ENCODE results near the gene CEACAM20. TPM values are rescaled to one million over a fixed set of nuclear protein-coding genes. Genes with fewer than 3 reads are reported as not detected.
A peak's percentile ranks its signal among the peaks of the same experiment; 100 is the strongest.

The CEACAM20 gene
- total and polyA plus RNA-seq, 4 experiments from 2014 or later, result not detected

GRCh38 chr19:44515031-44515430 is 14.4 kb downstream of the CEACAM20 start:
- Histone ChIP-seq H3K4me1 (ENCODE audit: insufficient read depth, low read length) (no peaks in the 10 kb centered on the region), H3K36me3 (ENCODE audit: insufficient read depth, low read length) (no peaks in the 10 kb centered on the region), H3K4me3 (ENCODE audit: low read length in 2 of 2) (no peak overlapping the region), H3K9me3 (ENCODE audit: control insufficient read depth in 1 of 2, low read length in 2 of 2) (peaks cover 0 to 5% of the 10 kb centered on the region in 2 donors), H3K27me3 (ENCODE audit: insufficient read depth, low read length) (no peaks in the 10 kb centered on the region), H3K27ac (ENCODE audit: low read depth, low read length) (no peak overlapping the region)
- no peak overlapping the region for H3K4me3 Mint-ChIP-seq
- H3K9me3 Mint-ChIP-seq, result peaks cover 0 to 49% (median 31%) of the 10 kb centered on the region in 8 donors
- POLR2A ChIA-PET (ENCODE audit: partially characterized antibody), result no interaction called here
- DNase-seq, result no peak
- intact Hi-C loops (cut with micrococcal nuclease), result no loop called here
- CTCF ChIA-PET (ENCODE audit: partially characterized antibody), result no interaction called here
- peaks cover 6 to 10% of the 10 kb centered on the region in 2 donors for H3K27me3 Mint-ChIP-seq
- H3K27ac Mint-ChIP-seq, result no peak overlapping the region
- H3K36me3 Mint-ChIP-seq, result peaks cover 0 to 5% of the 10 kb centered on the region in 2 donors
- no peaks in the 10 kb centered on the region for H3K4me1 Mint-ChIP-seq

- Histone ChIP-seq H3K27me3 (ENCODE audit: insufficient read depth, low read length) (no peaks in the 10 kb centered on the region), H3K9me3 (ENCODE audit: control insufficient read depth in 1 of 2, low read length in 2 of 2) (no peaks in the 10 kb centered on the region), H3K27ac (ENCODE audit: low read depth, low read length) (no peak overlapping the region), H3K36me3 (ENCODE audit: insufficient read depth, low read length) (no peaks in the 10 kb centered on the region), H3K4me1 (ENCODE audit: insufficient read depth, low read length) (no peaks in the 10 kb centered on the region), H3K4me3 (ENCODE audit: low read length in 2 of 2) (no peak overlapping the region)
- H3K36me3 Mint-ChIP-seq, result peaks cover 0 to 16% of the 10 kb centered on the region in 2 donors
- H3K27me3 Mint-ChIP-seq, result peaks cover 19 to 21% of the 10 kb centered on the region in 2 donors
- DNase-seq, result no peak
- intact Hi-C loops (cut with micrococcal nuclease), result no loop called here
- no peak overlapping the region for H3K27ac Mint-ChIP-seq
- no peak overlapping the region for H3K4me3 Mint-ChIP-seq
- H3K4me1 Mint-ChIP-seq, result peaks cover 0 to 2% (median 0%) of the 10 kb centered on the region in 4 donors
- ChIA-PET POLR2A (ENCODE audit: partially characterized antibody) (no interaction called here), CTCF (ENCODE audit: partially characterized antibody) (no interaction called here)
- H3K9me3 Mint-ChIP-seq, result peaks cover 0 to 72% (median 51%) of the 10 kb centered on the region in 8 donors
These were observed 16.9 kb downstream of the CEACAM20 start for GRCh38 chr19:44512326-44513298.

GRCh38 chr19:44509478-44509877 is 20.0 kb downstream of the CEACAM20 start:
- Histone ChIP-seq H3K27ac (ENCODE audit: low read depth, low read length) (no peak overlapping the region), H3K9me3 (ENCODE audit: control insufficient read depth in 1 of 2, low read length in 2 of 2) (peaks cover 0 to 3% of the 10 kb centered on the region in 2 donors), H3K4me3 (ENCODE audit: low read length in 2 of 2) (no peak overlapping the region), H3K36me3 (ENCODE audit: insufficient read depth, low read length) (no peaks in the 10 kb centered on the region), H3K27me3 (ENCODE audit: insufficient read depth, low read length) (no peaks in the 10 kb centered on the region), H3K4me1 (ENCODE audit: insufficient read depth, low read length) (no peaks in the 10 kb centered on the region)
- Mint-ChIP-seq H3K4me3 (no peak overlapping the region), H3K27me3 (peaks cover 34% of the 10 kb centered on the region in 2 donors), H3K36me3 (peaks cover 8 to 28% of the 10 kb centered on the region in 2 donors), H3K4me1 (peaks cover 0 to 2% (median 0%) of the 10 kb centered on the region in 4 donors), H3K9me3 (peaks cover 7 to 77% (median 52%) of the 10 kb centered on the region in 8 donors), H3K27ac (peak overlapping the region in 1 of 7 donors; percentile 25)
- ChIA-PET POLR2A (ENCODE audit: partially characterized antibody) (no interaction called here), CTCF (ENCODE audit: partially characterized antibody) (no interaction called here)
- no peak for DNase-seq
- intact Hi-C loops (cut with micrococcal nuclease), result no loop called here

GRCh38 chr19:44499962-44500949 is 29.2 kb downstream of the CEACAM20 start, which contains the start of gene ZNF180:
Gene ZNF180, minus strand, starts transcription at chr19:44500522. Its CDS starts 3,188 bp downstream, at chr19:44497334.
- Histone ChIP-seq H3K9me3 (ENCODE audit: control insufficient read depth in 1 of 2, low read length in 2 of 2) (peaks cover 5 to 27% of the 10 kb centered on the region in 2 donors), H3K27me3 (ENCODE audit: insufficient read depth, low read length) (no peaks in the 10 kb centered on the region), H3K27ac (ENCODE audit: low read depth, low read length) (peak within 1 kb of the TSS; percentile 67), H3K4me1 (ENCODE audit: insufficient read depth, low read length) (peaks cover 25% of the 10 kb centered on the region), H3K4me3 (ENCODE audit: low read length in 2 of 2) (peak within 1 kb of the TSS; percentile 89 to 95), H3K36me3 (ENCODE audit: insufficient read depth, low read length) (peaks cover 14% of the 10 kb centered on the region)
- ChIA-PET CTCF (ENCODE audit: partially characterized antibody) (interaction anchor here (0.6 to 1.4 kb wide), 2 partner anchors 673 to 832 kb away, joined by 3 read pairs; partner anchors contain the start of gene ZNF283), POLR2A (ENCODE audit: partially characterized antibody) (interaction anchor here (1.1 to 2.1 kb wide), 7 partner anchors 9 to 565 kb away, joined by 3 to 10 read pairs (median 5); partner anchors contain the start of genes ZNF226, ZNF227, ZNF230 and ZNF235)
- H3K27me3 Mint-ChIP-seq, result peaks cover 2 to 6% of the 10 kb centered on the region in 2 donors
- H3K4me1 Mint-ChIP-seq, result peaks cover 16 to 43% (median 31%) of the 10 kb centered on the region in 4 donors
- H3K36me3 Mint-ChIP-seq, result peaks cover 54 to 63% of the 10 kb centered on the region in 2 donors
- peaks cover 7 to 78% (median 57%) of the 10 kb centered on the region in 8 donors for H3K9me3 Mint-ChIP-seq
- peak within 1 kb of the TSS; percentile 94 to 97 (median 96) for H3K4me3 Mint-ChIP-seq
- DNase-seq, result peak; percentile 92 to 95 (median 93)
- intact Hi-C loops (cut with micrococcal nuclease), result loop anchor here (1.0 kb wide), 2 partner anchors 288 to 565 kb away; partner anchors contain the start of genes ZNF227 and ZNF45
- H3K27ac Mint-ChIP-seq, result peak within 1 kb of the TSS; percentile 86 to 96 (median 93)

- peaks cover 25% of the 10 kb centered on the region for H3K4me1 ChIP-seq (ENCODE audit: insufficient read depth, low read length)
- Mint-ChIP-seq H3K27me3 (peaks cover 0 to 4% of the 10 kb centered on the region in 2 donors), H3K9me3 (peaks cover 9 to 82% (median 59%) of the 10 kb centered on the region in 8 donors), H3K36me3 (peaks cover 58 to 67% of the 10 kb centered on the region in 2 donors), H3K27ac (peak overlapping the region; percentile 86 to 96 (median 93)), H3K4me3 (peak overlapping the region; percentile 94 to 97 (median 96)), H3K4me1 (peaks cover 16 to 46% (median 34%) of the 10 kb centered on the region in 4 donors)
- ChIA-PET CTCF (ENCODE audit: partially characterized antibody) (interaction anchor here (1.4 kb wide), 1 partner anchor 831 kb away, joined by 3 read pairs; no protein-coding TSS in a partner anchor), POLR2A (ENCODE audit: partially characterized antibody) (interaction anchor here (1.0 to 2.1 kb wide), 8 partner anchors 8 to 564 kb away, joined by 3 to 10 read pairs (median 5); partner anchors contain the start of genes ZNF226, ZNF227, ZNF230 and ZNF235)
- H3K27ac ChIP-seq (ENCODE audit: low read depth, low read length), result peak overlapping the region; percentile 67
- H3K9me3 ChIP-seq (ENCODE audit: control insufficient read depth in 1 of 2, low read length in 2 of 2), result peaks cover 5 to 33% of the 10 kb centered on the region in 2 donors
- H3K27me3 ChIP-seq (ENCODE audit: insufficient read depth, low read length), result no peaks in the 10 kb centered on the region
- peak overlapping the region; percentile 89 to 95 for H3K4me3 ChIP-seq (ENCODE audit: low read length in 2 of 2)
- H3K36me3 ChIP-seq (ENCODE audit: insufficient read depth, low read length), result peaks cover 20% of the 10 kb centered on the region
- no peak for DNase-seq
- intact Hi-C loops (cut with micrococcal nuclease), result no loop called here
These were observed 29.9 kb downstream of the CEACAM20 start for GRCh38 chr19:44499559-44499958.

- H3K27ac Mint-ChIP-seq, result peak overlapping the region in 2 of 7 donors; percentile 42 to 86
- Histone ChIP-seq H3K36me3 (ENCODE audit: insufficient read depth, low read length) (peaks cover 23% of the 10 kb centered on the region), H3K4me3 (ENCODE audit: low read length in 2 of 2) (peak overlapping the region; percentile 17 to 89), H3K4me1 (ENCODE audit: insufficient read depth, low read length) (peaks cover 25% of the 10 kb centered on the region), H3K9me3 (ENCODE audit: control insufficient read depth in 1 of 2, low read length in 2 of 2) (peaks cover 5 to 39% of the 10 kb centered on the region in 2 donors), H3K27me3 (ENCODE audit: insufficient read depth, low read length) (no peaks in the 10 kb centered on the region), H3K27ac (ENCODE audit: low read depth, low read length) (no peak overlapping the region)
- H3K4me1 Mint-ChIP-seq, result peaks cover 16 to 46% (median 34%) of the 10 kb centered on the region in 4 donors
- H3K27me3 Mint-ChIP-seq, result peaks cover 0 to 4% of the 10 kb centered on the region in 2 donors
- H3K36me3 Mint-ChIP-seq, result peaks cover 64 to 70% of the 10 kb centered on the region in 2 donors
- intact Hi-C loops (cut with micrococcal nuclease), result no loop called here
- POLR2A ChIA-PET (ENCODE audit: partially characterized antibody), result interaction anchor here (1.0 kb wide), 1 partner anchor 334 kb away, joined by 3 read pairs; the partner anchor contains the start of gene ZNF226
- CTCF ChIA-PET (ENCODE audit: partially characterized antibody), result interaction anchor here (1.4 kb wide), 1 partner anchor 830 kb away, joined by 3 read pairs; no protein-coding TSS in a partner anchor
- H3K9me3 Mint-ChIP-seq, result peaks cover 9 to 88% (median 62%) of the 10 kb centered on the region in 8 donors
- no peak for DNase-seq
- peak overlapping the region; percentile 94 to 97 (median 96) for H3K4me3 Mint-ChIP-seq
These were observed 30.5 kb downstream of the CEACAM20 start for GRCh38 chr19:44498988-44499387.

Data from CD4-positive, alpha-beta memory T cell (primary cell).